ENCODE measurements around the gene ZFYVE19. TPM values are rescaled to one million over a fixed set of nuclear protein-coding genes. Genes with fewer than 3 reads are reported as not detected.

ZFYVE19 gene
- total RNA-seq, 1 experiment from 2014 or later: 39.5 TPM

DNA sequence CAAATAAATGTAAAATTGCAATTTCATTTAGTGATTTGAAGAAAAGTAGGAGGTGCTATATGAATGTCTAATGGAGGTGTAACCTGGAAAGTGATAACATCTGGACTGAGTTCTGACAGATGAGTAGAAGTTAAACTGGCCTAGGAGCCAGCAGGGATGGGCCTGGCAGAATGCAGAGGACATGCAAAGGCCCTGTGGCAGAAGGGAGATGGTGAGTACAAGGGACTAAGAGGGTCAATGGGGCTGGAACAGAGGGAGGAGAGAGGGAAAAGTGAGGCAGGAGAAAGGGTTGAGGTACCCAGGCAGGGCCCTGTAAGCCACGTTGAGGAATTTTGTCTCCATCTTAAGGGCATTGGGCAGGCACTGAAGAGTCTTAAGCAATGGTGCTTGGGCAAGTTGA, 25.0 kb downstream of the ZFYVE19 start:
- DNase-seq (ENCODE audit: low read depth, low spot score) (no peak), ATAC-seq (no peak)
- Histone ChIP-seq H3K4me1 (ENCODE audit: control insufficient read depth, insufficient read depth, low read length) (peaks cover 8% of the 10 kb centered on the region; the same call in 1 of the 2 replicates), H3K27me3 (ENCODE audit: control insufficient read depth, insufficient read depth, low read length) (no peaks in the 10 kb centered on the region), H3K9me3 (ENCODE audit: control insufficient read depth, insufficient read depth, low read depth, low read length) (no peaks in the 10 kb centered on the region), H3K27ac (ENCODE audit: low read length) (no peak overlapping the region), H3K4me3 (ENCODE audit: low read depth in 2 of 2, low read length in 2 of 2) (no peak overlapping the region), H3K36me3 (ENCODE audit: control insufficient read depth, insufficient read depth, low read length) (no peaks in the 10 kb centered on the region)
- CTCF ChIA-PET: no interaction called here
- POLR2A ChIA-PET: no interaction called here
- intact Hi-C loops (cut with micrococcal nuclease; ENCODE audit: unreplicated experiment): no loop called here
- TF ChIP-seq CTCF (IDR thresholded peaks at IDR 0.05) (no peak), POLR2AphosphoS5 (IDR thresholded peaks at IDR 0.05; ENCODE audit: low read depth, low read length) (no peak), TCF7L2 (IDR thresholded peaks at IDR 0.05; ENCODE audit: low read depth, low read length) (no peak), SIN3A (IDR thresholded peaks at IDR 0.05; ENCODE audit: borderline replicate concordance, insufficient read depth, low read depth, low read length) (no peak)
- TF ChIP-seq, protein P1, sequence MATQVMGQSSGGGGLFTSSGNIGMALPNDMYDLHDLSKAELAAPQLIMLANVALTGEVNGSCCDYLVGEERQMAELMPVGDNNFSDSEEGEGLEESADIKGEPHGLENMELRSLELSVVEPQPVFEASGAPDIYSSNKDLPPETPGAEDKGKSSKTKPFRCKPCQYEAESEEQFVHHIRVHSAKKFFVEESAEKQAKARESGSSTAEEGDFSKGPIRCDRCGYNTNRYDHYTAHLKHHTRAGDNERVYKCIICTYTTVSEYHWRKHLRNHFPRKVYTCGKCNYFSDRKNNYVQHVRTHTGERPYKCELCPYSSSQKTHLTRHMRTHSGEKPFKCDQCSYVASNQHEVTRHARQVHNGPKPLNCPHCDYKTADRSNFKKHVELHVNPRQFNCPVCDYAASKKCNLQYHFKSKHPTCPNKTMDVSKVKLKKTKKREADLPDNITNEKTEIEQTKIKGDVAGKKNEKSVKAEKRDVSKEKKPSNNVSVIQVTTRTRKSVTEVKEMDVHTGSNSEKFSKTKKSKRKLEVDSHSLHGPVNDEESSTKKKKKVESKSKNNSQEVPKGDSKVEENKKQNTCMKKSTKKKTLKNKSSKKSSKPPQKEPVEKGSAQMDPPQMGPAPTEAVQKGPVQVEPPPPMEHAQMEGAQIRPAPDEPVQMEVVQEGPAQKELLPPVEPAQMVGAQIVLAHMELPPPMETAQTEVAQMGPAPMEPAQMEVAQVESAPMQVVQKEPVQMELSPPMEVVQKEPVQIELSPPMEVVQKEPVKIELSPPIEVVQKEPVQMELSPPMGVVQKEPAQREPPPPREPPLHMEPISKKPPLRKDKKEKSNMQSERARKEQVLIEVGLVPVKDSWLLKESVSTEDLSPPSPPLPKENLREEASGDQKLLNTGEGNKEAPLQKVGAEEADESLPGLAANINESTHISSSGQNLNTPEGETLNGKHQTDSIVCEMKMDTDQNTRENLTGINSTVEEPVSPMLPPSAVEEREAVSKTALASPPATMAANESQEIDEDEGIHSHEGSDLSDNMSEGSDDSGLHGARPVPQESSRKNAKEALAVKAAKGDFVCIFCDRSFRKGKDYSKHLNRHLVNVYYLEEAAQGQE (IDR thresholded peaks at IDR 0.05; ENCODE audit: insufficient read depth in 1 of 2, low read depth in 2 of 2, low read length in 1 of 2): no peak
- BruUV-seq (replicated peaks): no TSS peak
- in situ Hi-C loops (cut with HindIII; ENCODE audit: low pct_unique_long_range_greater_than_20kb, low sequenced_read_pairs): no loop called here

DNA sequence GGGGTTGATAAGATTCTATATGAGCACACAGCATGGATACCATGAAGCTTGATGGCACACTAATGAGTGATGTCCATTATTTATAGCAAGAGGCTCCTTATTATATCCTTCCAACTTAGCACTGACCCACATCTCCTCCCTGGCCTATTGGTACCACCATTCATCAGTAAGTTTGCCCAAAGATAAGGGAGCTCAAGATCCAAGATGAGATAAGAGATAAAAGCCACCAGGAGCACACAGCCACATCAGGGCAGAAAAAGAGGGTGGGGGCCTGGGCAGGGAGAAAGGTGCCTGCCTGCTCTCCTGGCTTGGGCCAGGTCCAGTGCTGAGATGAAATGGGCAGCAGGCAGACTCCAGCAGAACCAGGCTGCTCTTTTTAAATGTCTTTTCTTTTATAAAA, 26.0 kb downstream of the ZFYVE19 start:
- ATAC-seq (peak; percentile 56; the same call in 1 of the 2 replicates), DNase-seq (ENCODE audit: low read depth, low spot score) (no peak)
- intact Hi-C loops (cut with micrococcal nuclease; ENCODE audit: unreplicated experiment): no loop called here
- BruUV-seq (replicated peaks): no TSS peak
- no peak overlapping the region for H3K4me3 ChIP-seq (ENCODE audit: low read depth in 2 of 2, low read length in 2 of 2)
- H3K27me3 ChIP-seq (ENCODE audit: control insufficient read depth, insufficient read depth, low read length): no peaks in the 10 kb centered on the region
- in situ Hi-C loops (cut with HindIII; ENCODE audit: low pct_unique_long_range_greater_than_20kb, low sequenced_read_pairs): no loop called here
- POLR2A ChIA-PET: no interaction called here
- no peaks in the 10 kb centered on the region for H3K9me3 ChIP-seq (ENCODE audit: control insufficient read depth, insufficient read depth, low read depth, low read length)
- H3K4me1 ChIP-seq (ENCODE audit: control insufficient read depth, insufficient read depth, low read length): peaks cover 8% of the 10 kb centered on the region; the same call in 1 of the 2 replicates
- CTCF ChIA-PET: no interaction called here
- no peak overlapping the region for H3K27ac ChIP-seq (ENCODE audit: low read length)
- TF ChIP-seq POLR2AphosphoS5 (IDR thresholded peaks at IDR 0.05; ENCODE audit: low read depth, low read length) (no peak), SIN3A (IDR thresholded peaks at IDR 0.05; ENCODE audit: borderline replicate concordance, insufficient read depth, low read depth, low read length) (no peak), CTCF (IDR thresholded peaks at IDR 0.05) (no peak), TCF7L2 (IDR thresholded peaks at IDR 0.05; ENCODE audit: low read depth, low read length) (no peak)
- TF ChIP-seq, protein P1 (IDR thresholded peaks at IDR 0.05; ENCODE audit: insufficient read depth in 1 of 2, low read depth in 2 of 2, low read length in 1 of 2): no peak
- H3K36me3 ChIP-seq (ENCODE audit: control insufficient read depth, insufficient read depth, low read length): no peaks in the 10 kb centered on the region

Measured in Panc1 (cell line).